ENCODE results near the gene TRIM60. TPM values are rescaled to one million over a fixed set of nuclear protein-coding genes. Genes with fewer than 3 reads are reported as not detected.

TRIM60 gene
- total RNA-seq, 1 donor from 2014 or later = not detected

DNA sequence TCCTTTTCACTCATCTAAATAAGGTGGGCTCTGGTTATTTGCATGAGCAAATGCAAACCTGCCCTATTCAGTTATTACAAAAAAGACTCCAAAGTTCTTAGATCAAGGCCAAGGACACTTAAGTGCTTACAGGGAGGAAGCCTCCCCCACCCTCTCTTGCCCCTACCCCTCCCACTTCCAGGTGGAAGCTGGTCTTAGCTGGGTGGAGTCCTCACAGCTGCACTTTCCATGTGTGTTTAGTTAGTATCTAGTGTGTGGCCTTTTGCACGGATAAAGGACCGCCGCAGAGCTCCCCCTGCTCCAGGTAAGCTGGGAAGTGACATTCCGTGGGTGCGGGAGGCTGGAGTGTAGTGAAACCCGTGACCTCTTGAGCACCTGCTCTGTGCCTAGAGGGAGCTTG is 21.8 kb downstream of the TRIM60 start, which contains the start of gene TRIM75:
TSS of gene TRIM75 (plus strand) at position 222 of the 400 bp plus-strand sequence. CDS start 5,282 bp downstream, outside the sequence.
- no peak within 1 kb of the TSS for H3K27ac ChIP-seq
- no peaks in the 10 kb centered on the region for H3K27me3 ChIP-seq
- no peaks in the 10 kb centered on the region for H3K79me2 ChIP-seq (ENCODE audit: low read depth)
- no peak for DNase-seq (ENCODE audit: low spot score)
- Mint-ChIP-seq H3K4me3 (no peak within 1 kb of the TSS), H3K27ac (no peak within 1 kb of the TSS), H3K36me3 (no peaks in the 10 kb centered on the region), H3K4me1 (peaks cover 4% of the 10 kb centered on the region), H3K9me3 (no peaks in the 10 kb centered on the region), H3K27me3 (ENCODE audit: insufficient read depth, low read depth) (peaks cover 2% of the 10 kb centered on the region)
- no peak within 1 kb of the TSS for H2AFZ ChIP-seq (replicated peaks)
- H3K4me3 ChIP-seq = no peak within 1 kb of the TSS
- H3K9me3 ChIP-seq (ENCODE audit: low read depth) = no peaks in the 10 kb centered on the region
- H3K9ac ChIP-seq = no peak within 1 kb of the TSS
- no peak for TF ChIP-seq EZH2phosphoT487 (IDR thresholded peaks at IDR 0.05)
- TF ChIP-seq, protein P1, sequence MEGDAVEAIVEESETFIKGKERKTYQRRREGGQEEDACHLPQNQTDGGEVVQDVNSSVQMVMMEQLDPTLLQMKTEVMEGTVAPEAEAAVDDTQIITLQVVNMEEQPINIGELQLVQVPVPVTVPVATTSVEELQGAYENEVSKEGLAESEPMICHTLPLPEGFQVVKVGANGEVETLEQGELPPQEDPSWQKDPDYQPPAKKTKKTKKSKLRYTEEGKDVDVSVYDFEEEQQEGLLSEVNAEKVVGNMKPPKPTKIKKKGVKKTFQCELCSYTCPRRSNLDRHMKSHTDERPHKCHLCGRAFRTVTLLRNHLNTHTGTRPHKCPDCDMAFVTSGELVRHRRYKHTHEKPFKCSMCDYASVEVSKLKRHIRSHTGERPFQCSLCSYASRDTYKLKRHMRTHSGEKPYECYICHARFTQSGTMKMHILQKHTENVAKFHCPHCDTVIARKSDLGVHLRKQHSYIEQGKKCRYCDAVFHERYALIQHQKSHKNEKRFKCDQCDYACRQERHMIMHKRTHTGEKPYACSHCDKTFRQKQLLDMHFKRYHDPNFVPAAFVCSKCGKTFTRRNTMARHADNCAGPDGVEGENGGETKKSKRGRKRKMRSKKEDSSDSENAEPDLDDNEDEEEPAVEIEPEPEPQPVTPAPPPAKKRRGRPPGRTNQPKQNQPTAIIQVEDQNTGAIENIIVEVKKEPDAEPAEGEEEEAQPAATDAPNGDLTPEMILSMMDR (IDR thresholded peaks at IDR 0.05) = no peak
- no peak for TF ChIP-seq EZH2 (IDR thresholded peaks at IDR 0.05)
- H3K36me3 ChIP-seq = no peaks in the 10 kb centered on the region
- no peaks in the 10 kb centered on the region for H3K4me1 ChIP-seq
- no peaks in the 10 kb centered on the region for H4K20me1 ChIP-seq (ENCODE audit: low read depth)
- H3K4me2 ChIP-seq = no peak within 1 kb of the TSS
- H3F3A ChIP-seq (ENCODE audit: low read depth) = no peaks in the 10 kb centered on the region

DNA sequence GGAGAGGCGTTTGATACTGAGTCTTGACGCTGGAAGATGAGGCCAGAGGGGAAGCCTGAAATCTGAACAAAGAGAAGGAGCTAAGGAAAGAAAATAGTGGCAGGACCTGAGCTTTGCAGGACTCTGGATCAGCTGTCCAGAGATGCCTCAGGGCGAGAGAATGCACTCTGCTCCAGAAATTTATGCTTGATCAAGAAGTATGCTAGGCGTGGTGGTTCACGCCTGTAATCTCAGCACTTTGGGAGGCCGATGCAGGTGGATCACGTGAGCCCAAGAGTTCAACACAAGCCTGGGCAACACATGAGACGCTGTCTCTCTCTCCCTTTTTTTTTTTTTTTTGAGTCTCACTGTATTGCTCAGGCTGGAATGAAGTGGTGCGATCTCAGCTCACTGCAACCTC is 23.8 kb downstream of the TRIM60 start:
- H3K27me3 Mint-ChIP-seq (ENCODE audit: insufficient read depth, low read depth) = peaks cover 2% of the 10 kb centered on the region
- no peak overlapping the region for H3K27ac Mint-ChIP-seq
- no peaks in the 10 kb centered on the region for H3K9me3 ChIP-seq (ENCODE audit: low read depth)
- peaks cover 4% of the 10 kb centered on the region for H3K4me1 Mint-ChIP-seq
- no peaks in the 10 kb centered on the region for H3K9me3 Mint-ChIP-seq
- no peak overlapping the region for H2AFZ ChIP-seq (replicated peaks)
- no peaks in the 10 kb centered on the region for H3K36me3 ChIP-seq
- H3K4me3 Mint-ChIP-seq = no peak overlapping the region
- TF ChIP-seq EZH2phosphoT487 (IDR thresholded peaks at IDR 0.05) = no peak
- no peak for TF ChIP-seq EZH2 (IDR thresholded peaks at IDR 0.05)
- TF ChIP-seq, protein P1 (IDR thresholded peaks at IDR 0.05) = no peak
- H4K20me1 ChIP-seq (ENCODE audit: low read depth) = no peaks in the 10 kb centered on the region
- no peak overlapping the region for H3K9ac ChIP-seq
- H3K4me2 ChIP-seq = no peak overlapping the region
- H3K79me2 ChIP-seq (ENCODE audit: low read depth) = no peaks in the 10 kb centered on the region
- H3K36me3 Mint-ChIP-seq = no peaks in the 10 kb centered on the region
- no peak for DNase-seq (ENCODE audit: low spot score)
- no peaks in the 10 kb centered on the region for H3K27me3 ChIP-seq
- H3F3A ChIP-seq (ENCODE audit: low read depth) = no peaks in the 10 kb centered on the region
- H3K4me3 ChIP-seq = no peak overlapping the region
- H3K27ac ChIP-seq = no peak overlapping the region
- no peaks in the 10 kb centered on the region for H3K4me1 ChIP-seq

DNA sequence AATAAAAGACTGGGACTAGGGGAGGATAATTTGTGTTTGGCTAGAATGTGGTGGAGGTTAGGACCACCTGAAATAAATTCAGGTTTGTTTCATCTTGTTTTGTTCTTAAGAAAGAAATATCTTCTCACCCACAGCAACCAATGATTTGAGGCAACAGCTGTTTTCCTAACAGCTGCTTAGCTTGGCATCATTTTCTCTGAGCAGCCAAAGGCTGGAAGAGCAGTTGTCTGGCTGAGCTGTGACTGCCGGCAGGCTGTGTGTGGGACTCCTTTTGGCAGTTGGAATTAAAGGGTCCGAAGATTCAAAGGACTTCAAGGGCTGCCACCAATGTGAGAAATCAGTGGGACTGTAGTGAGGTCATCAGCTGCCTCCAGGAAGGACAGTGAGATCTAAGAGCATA is 26.9 kb downstream of the TRIM60 start:
- Histone ChIP-seq H3K79me2 (ENCODE audit: low read depth) (no peaks in the 10 kb centered on the region), H3K9ac (no peak overlapping the region), H3K9me3 (ENCODE audit: low read depth) (no peaks in the 10 kb centered on the region), H3K4me1 (no peaks in the 10 kb centered on the region), H3K27me3 (no peaks in the 10 kb centered on the region), H4K20me1 (ENCODE audit: low read depth) (no peaks in the 10 kb centered on the region), H3F3A (ENCODE audit: low read depth) (no peaks in the 10 kb centered on the region), H3K27ac (no peak overlapping the region), H3K4me2 (no peak overlapping the region), H3K36me3 (no peaks in the 10 kb centered on the region), H3K4me3 (no peak overlapping the region), H2AFZ (replicated peaks) (no peak overlapping the region)
- no peak for DNase-seq (ENCODE audit: low spot score)
- Mint-ChIP-seq H3K27me3 (ENCODE audit: insufficient read depth, low read depth) (peaks cover 2% of the 10 kb centered on the region), H3K4me1 (no peaks in the 10 kb centered on the region), H3K4me3 (no peak overlapping the region), H3K9me3 (no peaks in the 10 kb centered on the region), H3K27ac (no peak overlapping the region), H3K36me3 (no peaks in the 10 kb centered on the region)
- TF ChIP-seq, protein P1 (IDR thresholded peaks at IDR 0.05) = no peak
- TF ChIP-seq EZH2 (IDR thresholded peaks at IDR 0.05) (no peak), EZH2phosphoT487 (IDR thresholded peaks at IDR 0.05) (no peak)
